AG09319 (cell line): ENCODE data around the gene TMEM135.

Source experiments
- DNase-seq: peaks from one replicate; pipeline ENCODE4 v3.0.0-alpha.2; 2010; ENCODE audit warnings: low read depth; ENCODE audit errors: extremely low read depth
- TF ChIP-seq, protein P1 (sequence below): IDR thresholded peaks from 2 replicates; pipeline ENCODE4 v1.5.1; 2011; ENCODE audit warnings: low read depth, mild to moderate bottlenecking, inconsistent platforms, low read length, moderate library complexity

Gene TMEM135

DNA sequence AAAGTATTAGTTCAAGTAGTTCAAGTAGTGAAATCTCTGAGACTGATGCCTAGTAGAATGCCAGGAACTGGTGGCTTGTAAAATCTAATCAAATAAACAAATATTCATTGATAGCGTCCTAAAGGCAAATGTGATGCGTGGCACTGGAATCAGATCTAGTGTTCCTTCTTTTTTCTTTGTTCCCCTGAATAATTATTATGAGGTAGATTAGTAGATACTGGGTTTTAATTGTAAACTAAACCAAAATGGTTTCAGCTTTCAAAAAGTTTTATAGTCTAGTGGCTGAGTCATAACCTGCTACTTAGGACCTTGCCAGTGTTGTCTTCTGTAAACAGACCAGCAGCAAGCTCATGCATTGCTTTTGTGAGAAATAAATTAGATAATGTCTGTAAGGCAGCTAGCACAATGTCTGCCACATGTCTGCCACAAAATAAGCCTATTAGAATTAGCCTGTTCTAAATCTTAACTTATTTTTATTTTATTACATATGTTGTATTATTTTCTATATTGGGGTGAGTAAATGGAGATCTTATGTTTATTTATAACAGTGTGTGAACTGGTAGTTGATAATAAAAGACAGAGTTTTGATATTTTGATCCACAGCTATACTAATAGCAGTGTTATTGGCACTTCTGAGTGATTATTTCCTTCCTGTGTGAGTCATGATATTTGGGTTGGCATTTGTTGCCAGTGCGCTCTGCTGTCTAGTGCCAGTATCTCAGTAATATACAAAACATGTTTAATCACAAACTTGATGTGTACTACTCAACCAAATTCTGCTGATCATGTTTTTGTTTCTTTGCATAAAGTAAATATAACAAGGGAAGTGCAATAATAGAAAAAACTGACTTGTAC, 135.7 kb downstream of the TMEM135 start:
- TF ChIP-seq, protein P1, sequence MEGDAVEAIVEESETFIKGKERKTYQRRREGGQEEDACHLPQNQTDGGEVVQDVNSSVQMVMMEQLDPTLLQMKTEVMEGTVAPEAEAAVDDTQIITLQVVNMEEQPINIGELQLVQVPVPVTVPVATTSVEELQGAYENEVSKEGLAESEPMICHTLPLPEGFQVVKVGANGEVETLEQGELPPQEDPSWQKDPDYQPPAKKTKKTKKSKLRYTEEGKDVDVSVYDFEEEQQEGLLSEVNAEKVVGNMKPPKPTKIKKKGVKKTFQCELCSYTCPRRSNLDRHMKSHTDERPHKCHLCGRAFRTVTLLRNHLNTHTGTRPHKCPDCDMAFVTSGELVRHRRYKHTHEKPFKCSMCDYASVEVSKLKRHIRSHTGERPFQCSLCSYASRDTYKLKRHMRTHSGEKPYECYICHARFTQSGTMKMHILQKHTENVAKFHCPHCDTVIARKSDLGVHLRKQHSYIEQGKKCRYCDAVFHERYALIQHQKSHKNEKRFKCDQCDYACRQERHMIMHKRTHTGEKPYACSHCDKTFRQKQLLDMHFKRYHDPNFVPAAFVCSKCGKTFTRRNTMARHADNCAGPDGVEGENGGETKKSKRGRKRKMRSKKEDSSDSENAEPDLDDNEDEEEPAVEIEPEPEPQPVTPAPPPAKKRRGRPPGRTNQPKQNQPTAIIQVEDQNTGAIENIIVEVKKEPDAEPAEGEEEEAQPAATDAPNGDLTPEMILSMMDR, result no peak

GRCh38 chr11:87174870-87175269, 137.1 kb downstream of the TMEM135 start:
- TF ChIP-seq, protein P1, result no peak
- DNase-seq, result no peak

More for the DNA sequence above, 135.7 kb downstream of the TMEM135 start:
- DNase-seq, result no peak

GRCh38 chr11:87176044-87176443, 138.3 kb downstream of the TMEM135 start:
- no peak for DNase-seq
- TF ChIP-seq, protein P1, result no peak

GRCh38 chr11:87179621-87180020, 141.9 kb downstream of the TMEM135 start:
- TF ChIP-seq, protein P1, result no peak
- no peak for DNase-seq

GRCh38 chr11:87180742-87181141, 143.0 kb downstream of the TMEM135 start:
- TF ChIP-seq, protein P1, result no peak
- DNase-seq, result peak; percentile 8

- TF ChIP-seq, protein P1, result no peak
- no peak for DNase-seq
Measured at GRCh38 chr11:87181143-87181542, 143.4 kb downstream of the TMEM135 start.

DNA sequence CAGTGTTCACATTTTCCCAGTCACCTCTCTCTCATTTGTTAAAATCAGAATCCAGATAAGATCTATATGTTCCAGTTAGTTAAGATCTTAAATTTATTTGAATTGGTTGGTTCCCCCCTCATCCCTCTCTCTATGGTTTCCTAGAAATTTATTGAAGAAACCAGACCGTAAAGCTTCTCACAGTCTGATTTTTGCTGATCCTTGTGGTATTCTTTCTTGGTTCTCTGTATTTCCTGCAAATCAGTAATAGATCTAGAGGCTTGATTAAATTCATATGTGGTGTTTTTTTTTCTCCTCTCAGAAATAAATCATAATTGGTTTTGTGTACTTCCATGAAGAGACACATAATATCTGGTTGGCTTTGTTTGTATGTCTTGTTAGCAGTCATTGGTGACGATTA, 147.5 kb downstream of the TMEM135 start:
- DNase-seq, result no peak
- TF ChIP-seq, protein P1, result no peak
